Kidney (tissue), 14 donors: ENCODE results near the gene DACT2. TPM values are rescaled to one million over a fixed set of nuclear protein-coding genes. Genes with fewer than 3 reads are reported as not detected.
A peak's percentile ranks its signal among the peaks of the same experiment; 100 is the strongest.

ENCODE experiments used
- DNase-seq, 5 donors: peaks; one replicate each; pipeline ENCODE4 v3.0.0-alpha.2; 2013 to 2020
- FAIRE-seq: peaks from 2 replicates; lab custom pipeline; 2012; peaks lifted over from hg19 to GRCh38; lab: Jason Lieb, UNC
- H3K27ac ChIP-seq, 2 donors: one replicate each; pipeline ENCODE4 v1.7.0; 2013; ENCODE audit warnings: low read depth in 2 of 2, low read length in 2 of 2, inconsistent platforms in 1 of 2
- H3K27me3 ChIP-seq: one replicate; pipeline ENCODE4 v1.7.1; 2013; ENCODE audit warnings: low read length, inconsistent platforms; ENCODE audit not compliant: control insufficient read depth, insufficient read depth
- H3K36me3 ChIP-seq, 3 donors: one replicate each; pipeline versions ENCODE4 v1.7.0 to v1.7.1; 2013; ENCODE audit warnings: low read length in 3 of 3, control low read depth in 1 of 3, inconsistent platforms in 1 of 3; ENCODE audit not compliant: insufficient read depth in 3 of 3, control insufficient read depth in 2 of 3
- H3K4me1 ChIP-seq, 3 donors: one replicate each; pipeline versions ENCODE4 v1.7.0 to v1.7.1; 2013; ENCODE audit warnings: low read length in 3 of 3, inconsistent platforms in 1 of 3, low read depth in 1 of 3; ENCODE audit not compliant: control insufficient read depth in 2 of 3, insufficient read depth in 2 of 3
- H3K4me3 ChIP-seq, 3 donors: one replicate each; pipeline versions ENCODE4 v1.7.0 to v1.8.1; 2013; ENCODE audit warnings: low read length in 3 of 3, control low read depth in 1 of 3, inconsistent platforms in 1 of 3
- H3K9ac ChIP-seq, 3 donors: one replicate each; pipeline versions ENCODE4 v1.7.0 to v1.7.1; 2013; ENCODE audit warnings: low read length in 3 of 3, control low read depth in 1 of 3, inconsistent platforms in 1 of 3
- H3K9me3 ChIP-seq, 3 donors: one replicate each; pipeline versions ENCODE4 v1.7.0 to v1.7.1; 2013; ENCODE audit warnings: low read length in 3 of 3, control low read depth in 1 of 3, inconsistent platforms in 1 of 3; ENCODE audit not compliant: control insufficient read depth in 2 of 3, insufficient read depth in 1 of 3
- intact Hi-C: fragments of 100-400 bp; cut with DNase I; formaldehyde crosslinking; loops from one replicate; pipeline ENCODE4 v1.11.1; 2022
- polyA plus RNA-seq: library from polyadenylated mRNA; stranded (reverse); fragments of 350-450 nt; fragmentation: Illumina TruSeq; extraction: RNeasy Lipid Tissue Mini Kit (QIAGEN cat#74804); gene quantifications from one replicate; pipeline ENCODE4 v1.2.3, GENCODE V29; 2014; ENCODE audit warnings: low read depth, low replicate concordance; ENCODE audit not compliant: insufficient read depth
- total RNA-seq: library from RNA; stranded (reverse); fragmentation: NEBNext Ultra II Directional; extraction: Animal tissue kit (Norgen Biotek cat#: 25700); gene quantifications from one replicate; pipeline ENCODE4 v1.2.1, GENCODE V29; 2021
- TF ChIP-seq, protein P1 (sequence below): IDR thresholded peaks from 3 replicates; pipeline ENCODE4 v1.5.1; 2012; ENCODE audit warnings: mild to moderate bottlenecking, moderate library complexity, borderline replicate concordance; ENCODE audit not compliant: insufficient read depth; ENCODE audit errors: extremely low read depth
- donor health status: control.
- donor health status: control.
- donor health status: control.
- donor health status: control.
- donor health status: control.
- donor health status: DM: yes; HTN: yes; CAD: no.
- donor health status: Normal renal cell carcinoma (clear cell type).

DACT2 gene
- total and polyA plus RNA-seq, 2 donors from 2014 or later = 4.8 to 5.0 TPM

DNA sequence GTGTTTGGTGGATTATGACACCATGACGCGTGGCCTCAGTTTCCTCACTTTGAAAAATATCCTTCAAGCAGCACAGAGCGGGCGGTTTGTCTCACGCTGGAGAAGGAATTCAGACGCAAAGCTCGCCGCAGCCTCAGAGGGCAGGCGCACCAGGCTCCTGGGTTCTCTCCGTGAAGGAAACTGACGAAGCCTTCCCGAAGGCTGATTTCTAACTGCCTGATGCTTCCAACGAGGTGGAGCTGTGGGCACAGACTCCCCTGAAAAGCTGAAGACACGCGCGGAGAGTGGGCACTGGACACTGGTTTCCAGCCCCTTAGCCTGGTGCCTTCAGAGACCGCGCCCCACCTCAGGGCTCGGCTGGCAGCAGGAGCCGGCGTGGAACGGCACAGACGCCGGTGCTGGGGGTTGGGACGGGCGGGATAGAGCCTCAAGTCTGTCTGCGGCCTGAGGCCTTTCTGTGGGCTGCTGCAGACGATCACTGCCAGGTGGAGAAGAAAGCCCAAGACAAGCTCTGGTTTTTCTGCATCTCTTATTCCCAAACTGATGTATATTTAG is 56.1 kb downstream of the DACT2 start:
- Histone ChIP-seq H3K4me3 (no peak overlapping the region), H3K27ac (no peak overlapping the region), H3K4me1 (peaks cover 2 to 26% (median 11%) of the 10 kb centered on the region in 3 donors), H3K36me3 (no peaks in the 10 kb centered on the region), H3K9me3 (no peaks in the 10 kb centered on the region), H3K27me3 (no peaks in the 10 kb centered on the region), H3K9ac (no peak overlapping the region)
- FAIRE-seq = no peak
- TF ChIP-seq, protein P1, sequence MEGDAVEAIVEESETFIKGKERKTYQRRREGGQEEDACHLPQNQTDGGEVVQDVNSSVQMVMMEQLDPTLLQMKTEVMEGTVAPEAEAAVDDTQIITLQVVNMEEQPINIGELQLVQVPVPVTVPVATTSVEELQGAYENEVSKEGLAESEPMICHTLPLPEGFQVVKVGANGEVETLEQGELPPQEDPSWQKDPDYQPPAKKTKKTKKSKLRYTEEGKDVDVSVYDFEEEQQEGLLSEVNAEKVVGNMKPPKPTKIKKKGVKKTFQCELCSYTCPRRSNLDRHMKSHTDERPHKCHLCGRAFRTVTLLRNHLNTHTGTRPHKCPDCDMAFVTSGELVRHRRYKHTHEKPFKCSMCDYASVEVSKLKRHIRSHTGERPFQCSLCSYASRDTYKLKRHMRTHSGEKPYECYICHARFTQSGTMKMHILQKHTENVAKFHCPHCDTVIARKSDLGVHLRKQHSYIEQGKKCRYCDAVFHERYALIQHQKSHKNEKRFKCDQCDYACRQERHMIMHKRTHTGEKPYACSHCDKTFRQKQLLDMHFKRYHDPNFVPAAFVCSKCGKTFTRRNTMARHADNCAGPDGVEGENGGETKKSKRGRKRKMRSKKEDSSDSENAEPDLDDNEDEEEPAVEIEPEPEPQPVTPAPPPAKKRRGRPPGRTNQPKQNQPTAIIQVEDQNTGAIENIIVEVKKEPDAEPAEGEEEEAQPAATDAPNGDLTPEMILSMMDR = no peak
- intact Hi-C loops = no loop called here
- peak in 1 of 5 donors; percentile 38 for DNase-seq

DNA sequence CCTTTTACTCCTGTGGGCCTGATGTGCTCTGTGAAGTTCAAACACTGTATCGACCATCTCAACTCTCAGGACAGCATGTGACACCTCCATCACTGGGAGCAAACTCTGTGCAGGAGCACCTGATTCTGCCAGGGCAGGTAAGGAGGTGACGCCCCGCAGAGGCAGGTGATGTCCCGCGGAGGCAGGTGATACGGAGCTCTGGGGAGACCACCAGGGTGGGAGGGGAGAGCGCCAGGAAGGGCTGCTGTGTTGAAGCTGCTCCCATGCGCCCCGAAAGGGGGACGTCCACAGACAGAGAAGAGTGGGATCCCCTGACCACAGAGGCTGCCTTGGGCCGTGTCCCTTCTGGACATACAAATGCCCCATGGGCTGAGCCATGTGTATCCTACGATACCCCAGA is 58.3 kb downstream of the DACT2 start:
- H3K9ac ChIP-seq = peak overlapping the region in 1 of 3 donors; percentile 12
- DNase-seq (peak in 1 of 5 donors; percentile 67), FAIRE-seq (no peak)
- no peaks in the 10 kb centered on the region for H3K9me3 ChIP-seq
- TF ChIP-seq, protein P1 = no peak
- H3K4me3 ChIP-seq = no peak overlapping the region
- no peaks in the 10 kb centered on the region for H3K36me3 ChIP-seq
- H3K4me1 ChIP-seq = peaks cover 2 to 19% (median 8%) of the 10 kb centered on the region in 3 donors
- intact Hi-C loops = no loop called here
- peak overlapping the region; percentile 9 to 86 for H3K27ac ChIP-seq
- H3K27me3 ChIP-seq = no peaks in the 10 kb centered on the region

DNA sequence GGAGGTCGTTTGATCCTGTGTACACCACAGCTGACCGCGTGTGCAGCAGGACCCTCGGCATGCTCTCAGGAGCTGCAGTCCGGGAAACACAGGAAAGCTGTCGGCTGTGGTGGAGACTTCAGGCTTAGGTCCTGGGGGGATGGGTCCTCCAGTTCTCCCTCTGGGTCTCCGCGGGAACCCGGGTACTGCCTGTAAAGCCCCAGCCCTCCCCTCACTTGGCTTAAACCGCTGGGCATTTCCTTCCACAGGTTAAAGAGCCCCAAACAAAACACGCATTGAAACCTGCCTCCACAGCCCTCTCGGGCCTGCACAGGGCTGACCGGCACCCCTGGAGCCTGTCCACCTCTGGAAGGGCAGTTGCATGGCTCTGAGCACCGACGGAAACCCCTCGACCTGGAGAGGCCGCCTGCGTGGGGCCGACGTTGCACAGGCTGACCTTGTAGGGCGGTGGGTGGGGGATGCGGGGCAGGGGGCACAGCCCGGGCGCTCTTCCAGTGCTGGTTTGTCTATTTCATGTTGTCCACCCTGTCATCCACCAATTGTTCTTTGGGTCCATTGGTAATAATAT is 59.1 kb downstream of the DACT2 start:
- DNase-seq (peak in 1 of 5 donors; percentile 53), FAIRE-seq (no peak)
- Histone ChIP-seq H3K36me3 (no peaks in the 10 kb centered on the region), H3K9ac (no peak overlapping the region), H3K9me3 (no peaks in the 10 kb centered on the region), H3K4me1 (peaks cover 2 to 19% (median 6%) of the 10 kb centered on the region in 3 donors), H3K27me3 (no peaks in the 10 kb centered on the region), H3K27ac (peak overlapping the region in 1 of 2 donors; percentile 23), H3K4me3 (no peak overlapping the region)
- intact Hi-C loops = no loop called here
- TF ChIP-seq, protein P1 = no peak
